ENCODE data around the gene GK. TPM values are rescaled to one million over a fixed set of nuclear protein-coding genes. Genes with fewer than 3 reads are reported as not detected.

The GK gene
- polyA plus RNA-seq (1.0 to 2.0 TPM (median 1.4 TPM) in 3 replicates), polyA minus RNA-seq (0.49 to 1.8 TPM (median 1.2 TPM) in 3 replicates)
- polyA plus RNA-seq (2011; ENCODE audit: low read depth), result 3.2 TPM
- 0.83 and 1.5 TPM in 2 replicates for polyA plus RNA-seq (2011; cell fraction: cytosol; rRNA removed)
- polyA plus RNA-seq (2011; cell fraction: nucleus; rRNA removed), result 1.0 and 2.1 TPM in 2 replicates
- polyA plus RNA-seq (2012; ENCODE audit: low replicate concordance), result 1.6 and 5.2 TPM in 2 replicates
- polyA minus RNA-seq (2011; cell fraction: cytosol; rRNA and poly(A)+ RNA removed), result 3.6 TPM
- 2.0 and 2.7 TPM in 2 replicates for polyA minus RNA-seq (2011; cell fraction: nucleus; rRNA and poly(A)+ RNA removed)

DNA sequence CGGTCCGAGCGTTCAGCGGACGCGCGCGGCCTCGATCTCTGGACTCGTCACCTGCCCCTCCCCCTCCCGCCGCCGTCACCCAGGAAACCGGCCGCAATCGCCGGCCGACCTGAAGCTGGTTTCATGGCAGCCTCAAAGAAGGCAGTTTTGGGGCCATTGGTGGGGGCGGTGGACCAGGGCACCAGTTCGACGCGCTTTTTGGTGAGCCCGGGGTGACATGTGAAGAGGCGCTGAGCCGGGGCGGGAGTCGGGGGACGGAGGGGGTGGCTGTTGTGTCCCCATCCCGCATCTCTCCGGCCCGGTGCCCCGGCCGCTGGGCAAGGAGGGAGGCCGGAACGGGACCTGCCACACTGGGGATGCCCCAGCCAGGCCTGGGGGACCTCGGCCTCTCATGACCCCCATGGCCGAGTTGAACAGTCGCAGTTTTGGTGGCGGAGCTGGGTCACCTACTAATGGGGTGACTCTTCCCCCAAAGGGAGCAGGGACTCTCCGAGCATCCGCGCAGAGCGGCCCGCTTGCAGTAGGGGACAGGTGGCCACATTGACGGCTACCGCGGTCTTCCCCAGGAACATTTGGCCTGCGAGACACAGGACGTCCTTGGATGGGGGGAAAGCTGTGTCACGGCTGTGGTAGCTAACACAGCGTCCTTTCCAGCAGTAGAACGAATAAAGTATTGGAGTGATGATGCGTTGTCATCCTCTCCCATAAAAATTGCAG is at the start of gene GK:
Gene GK (plus strand): TSS at position 9 of the 717 bp plus-strand sequence. CDS start 115 bp downstream, at position 124.
- Histone ChIP-seq H3K27me3 (ENCODE audit: control insufficient read depth, extremely low read depth, insufficient read depth, low read length) (no peaks in the 10 kb centered on the region), H3K4me3 (ENCODE audit: control insufficient read depth in 2 of 3, extremely low read depth in 1 of 3, insufficient read depth in 2 of 3, low read depth in 1 of 3, low read length in 3 of 3) (peak within 1 kb of the TSS; percentile 48 to 68 (median 64)), H3K79me2 (ENCODE audit: control insufficient read depth, insufficient read depth, low read length) (no peaks in the 10 kb centered on the region), H3K9ac (ENCODE audit: control insufficient read depth, extremely low read depth, insufficient read depth, low read length) (peak within 1 kb of the TSS; percentile 76), H2AFZ (ENCODE audit: control insufficient read depth, low read length) (peak within 1 kb of the TSS; percentile 84), H3K27ac (ENCODE audit: control insufficient read depth, insufficient read depth, low read length) (peak within 1 kb of the TSS; percentile 57), H3K9me3 (ENCODE audit: control insufficient read depth, low read depth, low read length) (no peaks in the 10 kb centered on the region), H3K4me1 (ENCODE audit: control insufficient read depth, extremely low read depth, insufficient read depth, low read length) (peaks cover 8% of the 10 kb centered on the region), H4K20me1 (ENCODE audit: control insufficient read depth, extremely low read depth, insufficient read depth, low read length) (no peaks in the 10 kb centered on the region), H3K9me1 (ENCODE audit: control insufficient read depth, extremely low read depth, insufficient read depth, low read length) (no peaks in the 10 kb centered on the region), H3K36me3 (ENCODE audit: control insufficient read depth in 2 of 2, extremely low read depth in 1 of 2, insufficient read depth in 2 of 2, low read length in 2 of 2) (no peaks in the 10 kb centered on the region), H3K4me2 (ENCODE audit: control insufficient read depth, extremely low read depth, insufficient read depth, low read depth, low read length) (peak within 1 kb of the TSS; percentile 73)
- TF ChIP-seq CTCF (optimal IDR thresholded peaks at IDR 0.05 in 1 of 3, IDR thresholded peaks at IDR 0.05 in 1 of 3, conservative IDR thresholded peaks at IDR 0.05 in 1 of 3; ENCODE audit: extremely low read depth in 1 of 3, insufficient read depth in 2 of 3, low read length in 3 of 3), result no peak
- TF ChIP-seq EZH2 (IDR thresholded peaks at IDR 0.05; ENCODE audit: low read length), result no peak
- FAIRE-seq, result no peak
- no peak for DNase-seq (ENCODE audit: low read depth, low spot score)
- dilution Hi-C loops (cut with MboI; ENCODE audit: extremely low pct_ligation_motif_present, low sequenced_read_pairs), result no loop called here

- FAIRE-seq, result no peak
- H3K4me1 ChIP-seq (ENCODE audit: control insufficient read depth, extremely low read depth, insufficient read depth, low read length), result peaks cover 2% of the 10 kb centered on the region
- dilution Hi-C loops (cut with MboI; ENCODE audit: extremely low pct_ligation_motif_present, low sequenced_read_pairs), result no loop called here
Observed at GRCh38 chrX:30607155-30607554, 46.1 kb upstream of the GK start.

More at GRCh38 chrX:30607155-30607554, 46.1 kb upstream of the GK start:
- no peak for DNase-seq (ENCODE audit: low read depth, low spot score)
- no peak overlapping the region for H3K4me3 ChIP-seq (ENCODE audit: control insufficient read depth in 2 of 3, extremely low read depth in 1 of 3, insufficient read depth in 2 of 3, low read depth in 1 of 3, low read length in 3 of 3)
- peak overlapping the region; percentile 54 for H3K27ac ChIP-seq (ENCODE audit: control insufficient read depth, insufficient read depth, low read length)
- H3K9me3 ChIP-seq (ENCODE audit: control insufficient read depth, low read depth, low read length), result no peaks in the 10 kb centered on the region
- H4K20me1 ChIP-seq (ENCODE audit: control insufficient read depth, extremely low read depth, insufficient read depth, low read length), result no peaks in the 10 kb centered on the region
- no peaks in the 10 kb centered on the region for H3K9me1 ChIP-seq (ENCODE audit: control insufficient read depth, extremely low read depth, insufficient read depth, low read length)
- peak overlapping the region; percentile 22 for H3K4me2 ChIP-seq (ENCODE audit: control insufficient read depth, extremely low read depth, insufficient read depth, low read depth, low read length)
- no peaks in the 10 kb centered on the region for H3K79me2 ChIP-seq (ENCODE audit: control insufficient read depth, insufficient read depth, low read length)
- H3K36me3 ChIP-seq (ENCODE audit: control insufficient read depth in 2 of 2, extremely low read depth in 1 of 2, insufficient read depth in 2 of 2, low read length in 2 of 2), result no peaks in the 10 kb centered on the region
- no peaks in the 10 kb centered on the region for H3K27me3 ChIP-seq (ENCODE audit: control insufficient read depth, extremely low read depth, insufficient read depth, low read length)
- H2AFZ ChIP-seq (ENCODE audit: control insufficient read depth, low read length), result no peak overlapping the region
- no peak overlapping the region for H3K9ac ChIP-seq (ENCODE audit: control insufficient read depth, extremely low read depth, insufficient read depth, low read length)
- TF ChIP-seq EZH2 (IDR thresholded peaks at IDR 0.05; ENCODE audit: low read length) (no peak), CTCF (optimal IDR thresholded peaks at IDR 0.05 in 1 of 3, IDR thresholded peaks at IDR 0.05 in 1 of 3, conservative IDR thresholded peaks at IDR 0.05 in 1 of 3; ENCODE audit: extremely low read depth in 1 of 3, insufficient read depth in 2 of 3, low read length in 3 of 3) (no peak)

Measured in keratinocyte (primary cell).